Tibial nerve (tissue), 3 donors: ENCODE data around the gene TUBGCP2.

Experiments
- CTCF ChIP-seq, 5 experiments: fragments of 200-600 bp in 3 of 5; fragments of 450-650 bp in 2 of 5; sonication (generic) in 3 of 5; IDR thresholded peaks; one replicate each; pipeline ENCODE4 v1.5.1; 2016 to 2019; ENCODE audit warnings: antibody characterized with exemption in 5 of 5, mild to moderate bottlenecking in 3 of 5, moderate library complexity in 2 of 5
- POLR2A ChIP-seq, 2 donors: fragments of 450-650 bp; IDR thresholded peaks; one replicate each; pipeline ENCODE4 v1.6.1; 2017; ENCODE audit warnings: antibody characterized with exemption in 2 of 2, mild to moderate bottlenecking in 2 of 2, moderate library complexity in 2 of 2

DNA sequence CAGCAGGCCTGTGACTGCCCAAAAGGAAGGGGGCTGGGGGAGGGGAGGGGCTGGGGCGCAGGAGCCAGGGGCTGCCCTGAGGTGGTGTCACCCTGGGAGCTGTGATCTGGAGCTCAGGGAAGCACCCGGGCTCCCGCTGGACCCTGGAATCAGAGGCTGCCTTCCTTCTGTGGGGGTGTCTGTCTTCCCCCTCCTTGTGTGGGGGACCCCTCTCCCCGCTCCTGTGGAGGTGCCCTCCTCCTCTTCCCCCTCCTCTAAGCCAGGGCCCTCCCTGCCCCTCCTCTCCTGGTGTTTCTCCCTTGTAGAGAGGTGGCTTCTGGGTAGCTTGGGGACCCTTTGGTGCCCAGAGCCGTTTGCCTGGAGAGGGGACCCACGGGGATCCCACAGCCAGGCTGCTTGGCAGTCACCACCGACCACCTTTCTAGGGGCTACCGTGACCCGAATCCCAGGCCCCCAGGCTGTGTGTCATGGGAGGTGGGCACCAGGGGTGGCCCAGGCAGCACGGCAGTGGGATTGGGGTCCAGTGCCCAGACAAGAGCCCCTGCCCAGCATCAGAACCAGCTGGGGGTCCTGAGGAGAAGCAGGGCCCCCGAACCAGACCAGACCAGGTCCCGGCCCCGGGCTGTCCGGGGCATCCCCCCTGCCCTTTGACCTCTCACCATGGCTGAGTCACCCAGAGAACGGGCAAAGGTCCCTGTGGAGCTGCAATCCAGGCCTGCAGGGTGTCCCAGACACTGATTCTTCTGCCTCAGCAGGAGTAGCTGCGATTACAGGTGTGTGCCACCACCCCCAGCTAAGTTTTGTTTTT is 39.2 kb upstream of the TUBGCP2 start:
- TF ChIP-seq CTCF (IDR thresholded peaks at IDR 0.05), result no peak
- TF ChIP-seq POLR2A (IDR thresholded peaks at IDR 0.05), result no peak
